Mesothelial cell of epicardium (in vitro differentiated cells): Measurements from ENCODE around the gene MPHOSPH10. TPM values are rescaled to one million over a fixed set of nuclear protein-coding genes. Genes with fewer than 3 reads are reported as not detected.

Experiments used
- DNase-seq, 2 experiments: peaks; one replicate each; pipeline ENCODE4 v3.0.0; 2021; ENCODE audit warnings: low spot score in 2 of 2; ENCODE audit not compliant: unreplicated experiment in 2 of 2
- H3K27ac Mint-ChIP-seq: 2 replicates; pipeline ENCODE4 v1.8.0; 2021; ENCODE audit warnings: mixed read lengths
- H3K27me3 Mint-ChIP-seq: 2 replicates; pipeline ENCODE4 v1.8.0; 2021; ENCODE audit warnings: low read depth, mixed read lengths
- H3K36me3 Mint-ChIP-seq: 2 replicates; pipeline ENCODE4 v1.8.0; 2021; ENCODE audit warnings: mixed read lengths
- H3K4me1 Mint-ChIP-seq: 2 replicates; pipeline ENCODE4 v1.8.0; 2021; ENCODE audit warnings: mixed read lengths
- H3K4me3 Mint-ChIP-seq: 2 replicates; pipeline ENCODE4 v1.8.0; 2021; ENCODE audit warnings: mild to moderate bottlenecking, moderate library complexity, mixed read lengths
- H3K9me3 Mint-ChIP-seq: 2 replicates; pipeline ENCODE4 v1.8.0; 2021; ENCODE audit warnings: mixed read lengths
- CTCF ChIP-seq: fragments of 200-600 bp; sonication (generic); IDR thresholded peaks from one replicate; pipeline ENCODE4 v1.5.0; 2021; ENCODE audit warnings: antibody characterized with exemption; ENCODE audit not compliant: unreplicated experiment
- total RNA-seq: library from RNA; stranded (reverse); gene quantifications from 3 replicates; pipeline ENCODE4 v1.2.1, GENCODE V29; 2021

MPHOSPH10 gene
- total RNA-seq, 1 donor from 2014 or later = 35.1 TPM

- no peaks in the 10 kb centered on the region for H3K9me3 Mint-ChIP-seq
- H3K4me1 Mint-ChIP-seq = no peaks in the 10 kb centered on the region
- H3K4me3 Mint-ChIP-seq = no peak overlapping the region
- no peak for DNase-seq
- peaks cover 25% of the 10 kb centered on the region for H3K27me3 Mint-ChIP-seq
- no peak for TF ChIP-seq CTCF
- no peak overlapping the region for H3K27ac Mint-ChIP-seq
- H3K36me3 Mint-ChIP-seq = peaks cover 14% of the 10 kb centered on the region
Observed at GRCh38 chr2:71151620-71152019, 21.2 kb downstream of the MPHOSPH10 start.

DNA sequence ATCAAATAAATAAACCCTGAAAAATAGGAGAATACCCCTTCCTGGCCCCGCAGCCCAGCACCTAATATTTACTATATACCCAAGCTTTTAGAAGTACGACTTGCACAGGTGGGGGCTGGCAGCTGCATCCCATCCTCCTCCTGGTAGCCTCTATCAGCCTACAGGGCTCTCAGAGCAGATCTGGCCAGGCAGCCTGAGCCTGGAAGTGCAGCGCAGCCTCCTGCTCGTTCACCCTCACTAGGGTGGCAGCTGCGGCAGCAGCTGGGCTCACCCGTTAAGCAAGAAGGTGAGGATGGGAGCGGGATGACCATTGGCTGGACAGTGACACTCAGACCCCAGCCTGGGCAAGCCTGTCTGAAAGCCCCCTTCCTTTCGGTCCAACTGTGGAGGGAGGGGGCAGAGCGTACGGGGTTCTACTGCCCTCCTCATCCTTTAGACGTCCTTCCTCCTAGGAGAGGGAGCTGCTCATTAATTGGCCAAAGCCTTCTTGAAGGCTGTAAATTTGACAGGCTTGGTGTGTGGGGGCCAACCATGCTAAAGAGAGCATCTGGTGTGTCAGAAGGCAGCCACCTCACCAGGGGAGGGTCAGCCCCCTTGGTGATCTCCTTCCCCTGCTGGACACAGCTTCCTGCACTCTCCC, 23.3 kb downstream of the MPHOSPH10 start:
- Mint-ChIP-seq H3K27ac (no peak overlapping the region), H3K27me3 (peaks cover 25% of the 10 kb centered on the region), H3K4me3 (no peak overlapping the region), H3K4me1 (peaks cover 6% of the 10 kb centered on the region), H3K9me3 (no peaks in the 10 kb centered on the region), H3K36me3 (peaks cover 4% of the 10 kb centered on the region)
- TF ChIP-seq CTCF = no peak
- no peak for DNase-seq

GRCh38 chr2:71154279-71154678, 23.8 kb downstream of the MPHOSPH10 start:
- H3K4me1 Mint-ChIP-seq = peaks cover 6% of the 10 kb centered on the region
- H3K27me3 Mint-ChIP-seq = peaks cover 25% of the 10 kb centered on the region
- no peak for DNase-seq
- no peaks in the 10 kb centered on the region for H3K9me3 Mint-ChIP-seq
- no peak for TF ChIP-seq CTCF
- H3K27ac Mint-ChIP-seq = no peak overlapping the region
- H3K36me3 Mint-ChIP-seq = peaks cover 4% of the 10 kb centered on the region
- H3K4me3 Mint-ChIP-seq = no peak overlapping the region

DNA sequence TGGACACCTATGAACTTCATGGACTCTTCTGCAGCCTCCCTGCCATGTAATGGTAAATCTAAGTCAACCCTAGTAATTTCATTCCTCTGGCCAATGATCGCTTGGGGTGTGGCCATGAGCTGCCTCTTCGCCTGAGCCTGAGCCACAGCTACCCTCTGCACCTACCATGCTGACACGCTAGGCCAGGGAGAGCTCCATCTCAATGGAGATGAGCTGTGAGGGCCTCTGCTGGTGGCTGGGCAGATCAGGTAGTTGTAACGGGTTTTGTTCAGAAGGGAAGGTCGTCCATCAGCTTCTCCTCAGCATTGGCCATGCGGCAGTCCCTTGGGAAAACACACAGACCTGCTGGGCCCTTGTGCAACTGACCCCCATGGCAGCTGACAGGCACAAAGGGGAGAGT, 24.4 kb downstream of the MPHOSPH10 start:
- DNase-seq = no peak
- Mint-ChIP-seq H3K27me3 (peaks cover 27% of the 10 kb centered on the region), H3K27ac (no peak overlapping the region), H3K4me1 (peaks cover 6% of the 10 kb centered on the region), H3K4me3 (no peak overlapping the region), H3K36me3 (peaks cover 4% of the 10 kb centered on the region), H3K9me3 (no peaks in the 10 kb centered on the region)
- TF ChIP-seq CTCF = no peak

GRCh38 chr2:71155846-71156245, 25.4 kb downstream of the MPHOSPH10 start:
- Mint-ChIP-seq H3K9me3 (no peaks in the 10 kb centered on the region), H3K36me3 (no peaks in the 10 kb centered on the region), H3K27ac (no peak overlapping the region), H3K27me3 (peaks cover 29% of the 10 kb centered on the region), H3K4me3 (no peak overlapping the region), H3K4me1 (peaks cover 6% of the 10 kb centered on the region)
- no peak for TF ChIP-seq CTCF
- no peak for DNase-seq

DNA sequence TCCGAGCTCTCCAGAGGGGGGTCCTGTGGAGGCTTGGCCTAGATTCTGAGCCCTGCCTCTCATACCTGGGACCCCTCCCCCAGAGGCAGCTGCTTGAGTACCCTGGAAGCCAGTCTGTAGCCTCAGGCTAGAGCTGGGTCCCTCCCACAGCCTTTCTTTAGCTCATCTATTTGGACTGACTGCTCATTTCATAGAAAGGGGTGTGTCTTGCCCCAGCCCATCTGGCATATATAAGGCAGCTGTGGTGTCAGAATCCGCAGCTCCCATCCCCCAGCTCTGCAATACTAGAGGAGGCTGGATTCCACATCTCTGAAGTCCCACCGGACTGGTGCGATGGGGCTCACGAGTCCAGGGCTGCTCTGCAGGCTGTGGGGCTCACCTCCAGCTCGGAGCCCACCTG, 26.1 kb downstream of the MPHOSPH10 start:
- no peaks in the 10 kb centered on the region for H3K36me3 Mint-ChIP-seq
- no peak for DNase-seq
- peaks cover 6% of the 10 kb centered on the region for H3K4me1 Mint-ChIP-seq
- no peak overlapping the region for H3K4me3 Mint-ChIP-seq
- no peak overlapping the region for H3K27ac Mint-ChIP-seq
- H3K27me3 Mint-ChIP-seq = peaks cover 29% of the 10 kb centered on the region
- no peaks in the 10 kb centered on the region for H3K9me3 Mint-ChIP-seq
- no peak for TF ChIP-seq CTCF
